Liver (tissue), 3 donors: ENCODE results near the gene EXOC5.

ENCODE experiments used
- FOXA1 ChIP-seq: IDR thresholded peaks from 2 replicates; pipeline ENCODE4 v1.6.1; 2016; ENCODE audit warnings: antibody characterized with exemption
- GABPA ChIP-seq, 2 donors: IDR thresholded peaks in 1 of 2; conservative IDR thresholded peaks in 1 of 2; 2 replicates each; pipeline ENCODE4 v1.6.1; 2016; ENCODE audit warnings: antibody characterized with exemption in 2 of 2, mild to moderate bottlenecking in 1 of 2, moderate library complexity in 1 of 2
- JUND ChIP-seq, 2 donors: IDR thresholded peaks; 2 replicates each; pipeline ENCODE4 v1.6.1; 2016; ENCODE audit warnings: antibody characterized with exemption in 2 of 2
- RAD21 ChIP-seq, 2 donors: IDR thresholded peaks; 2 replicates each; pipeline ENCODE4 v1.6.1; 2016; ENCODE audit warnings: antibody characterized with exemption in 2 of 2, mild to moderate bottlenecking in 2 of 2
- RXRA ChIP-seq, 2 donors: IDR thresholded peaks; 2 replicates each; pipeline ENCODE4 v1.6.1; 2017 to 2018; ENCODE audit warnings: antibody characterized with exemption in 2 of 2, mild to moderate bottlenecking in 1 of 2
- TF ChIP-seq, protein P1 (sequence below): fragments of 150-350 bp; IDR thresholded peaks from 2 replicates; pipeline ENCODE4 v1.5.1; 2017; ENCODE audit warnings: improper control_type of control experiment, low read depth, low read length; ENCODE audit not compliant: missing input control
- TF ChIP-seq, protein P2 (sequence below): IDR thresholded peaks from 2 replicates; pipeline ENCODE4 v1.6.1; 2016; ENCODE audit warnings: antibody characterized with exemption
- TF ChIP-seq, protein P3 (sequence below): IDR thresholded peaks from 2 replicates; pipeline ENCODE4 v1.6.1; 2016; ENCODE audit warnings: antibody characterized with exemption, mild to moderate bottlenecking
- TF ChIP-seq, protein P4 (sequence below): IDR thresholded peaks from 2 replicates; pipeline ENCODE4 v1.6.1; 2016; ENCODE audit warnings: antibody characterized with exemption
- TF ChIP-seq, protein P5 (sequence below): IDR thresholded peaks from 2 replicates; pipeline ENCODE4 v1.6.1; 2016; ENCODE audit warnings: antibody characterized with exemption
- donor health status: healthy.
- donor health status: healthy.

DNA sequence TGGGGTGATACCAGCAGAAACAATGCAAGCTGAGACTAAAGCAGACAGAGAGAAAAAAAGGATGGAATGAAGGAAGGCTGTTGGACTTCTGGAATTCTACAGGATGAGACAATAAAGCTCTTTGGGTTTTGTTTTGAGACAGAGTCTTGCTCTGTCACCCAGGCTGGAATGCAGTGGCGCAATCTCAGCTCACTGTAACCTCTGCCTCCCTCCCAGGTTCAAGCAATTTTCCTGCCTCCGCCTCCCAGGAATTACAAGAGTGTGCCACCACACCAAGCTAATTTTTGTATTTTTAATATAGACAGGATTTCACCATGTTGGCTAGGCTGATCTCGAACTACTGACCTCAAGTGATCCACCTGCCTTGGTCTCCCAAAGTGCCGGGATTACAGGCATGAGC, 115.4 kb downstream of the EXOC5 start:
- TF ChIP-seq, protein P1, sequence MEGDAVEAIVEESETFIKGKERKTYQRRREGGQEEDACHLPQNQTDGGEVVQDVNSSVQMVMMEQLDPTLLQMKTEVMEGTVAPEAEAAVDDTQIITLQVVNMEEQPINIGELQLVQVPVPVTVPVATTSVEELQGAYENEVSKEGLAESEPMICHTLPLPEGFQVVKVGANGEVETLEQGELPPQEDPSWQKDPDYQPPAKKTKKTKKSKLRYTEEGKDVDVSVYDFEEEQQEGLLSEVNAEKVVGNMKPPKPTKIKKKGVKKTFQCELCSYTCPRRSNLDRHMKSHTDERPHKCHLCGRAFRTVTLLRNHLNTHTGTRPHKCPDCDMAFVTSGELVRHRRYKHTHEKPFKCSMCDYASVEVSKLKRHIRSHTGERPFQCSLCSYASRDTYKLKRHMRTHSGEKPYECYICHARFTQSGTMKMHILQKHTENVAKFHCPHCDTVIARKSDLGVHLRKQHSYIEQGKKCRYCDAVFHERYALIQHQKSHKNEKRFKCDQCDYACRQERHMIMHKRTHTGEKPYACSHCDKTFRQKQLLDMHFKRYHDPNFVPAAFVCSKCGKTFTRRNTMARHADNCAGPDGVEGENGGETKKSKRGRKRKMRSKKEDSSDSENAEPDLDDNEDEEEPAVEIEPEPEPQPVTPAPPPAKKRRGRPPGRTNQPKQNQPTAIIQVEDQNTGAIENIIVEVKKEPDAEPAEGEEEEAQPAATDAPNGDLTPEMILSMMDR = no peak
- TF ChIP-seq, protein P2, sequence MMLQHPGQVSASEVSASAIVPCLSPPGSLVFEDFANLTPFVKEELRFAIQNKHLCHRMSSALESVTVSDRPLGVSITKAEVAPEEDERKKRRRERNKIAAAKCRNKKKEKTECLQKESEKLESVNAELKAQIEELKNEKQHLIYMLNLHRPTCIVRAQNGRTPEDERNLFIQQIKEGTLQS = no peak
- TF ChIP-seq RAD21 (IDR thresholded peaks at IDR 0.05) = no peak
- no peak for TF ChIP-seq FOXA1
- TF ChIP-seq JUND (IDR thresholded peaks at IDR 0.05) = no peak
- TF ChIP-seq RXRA (IDR thresholded peaks at IDR 0.05) = no peak
- TF ChIP-seq, protein P3, sequence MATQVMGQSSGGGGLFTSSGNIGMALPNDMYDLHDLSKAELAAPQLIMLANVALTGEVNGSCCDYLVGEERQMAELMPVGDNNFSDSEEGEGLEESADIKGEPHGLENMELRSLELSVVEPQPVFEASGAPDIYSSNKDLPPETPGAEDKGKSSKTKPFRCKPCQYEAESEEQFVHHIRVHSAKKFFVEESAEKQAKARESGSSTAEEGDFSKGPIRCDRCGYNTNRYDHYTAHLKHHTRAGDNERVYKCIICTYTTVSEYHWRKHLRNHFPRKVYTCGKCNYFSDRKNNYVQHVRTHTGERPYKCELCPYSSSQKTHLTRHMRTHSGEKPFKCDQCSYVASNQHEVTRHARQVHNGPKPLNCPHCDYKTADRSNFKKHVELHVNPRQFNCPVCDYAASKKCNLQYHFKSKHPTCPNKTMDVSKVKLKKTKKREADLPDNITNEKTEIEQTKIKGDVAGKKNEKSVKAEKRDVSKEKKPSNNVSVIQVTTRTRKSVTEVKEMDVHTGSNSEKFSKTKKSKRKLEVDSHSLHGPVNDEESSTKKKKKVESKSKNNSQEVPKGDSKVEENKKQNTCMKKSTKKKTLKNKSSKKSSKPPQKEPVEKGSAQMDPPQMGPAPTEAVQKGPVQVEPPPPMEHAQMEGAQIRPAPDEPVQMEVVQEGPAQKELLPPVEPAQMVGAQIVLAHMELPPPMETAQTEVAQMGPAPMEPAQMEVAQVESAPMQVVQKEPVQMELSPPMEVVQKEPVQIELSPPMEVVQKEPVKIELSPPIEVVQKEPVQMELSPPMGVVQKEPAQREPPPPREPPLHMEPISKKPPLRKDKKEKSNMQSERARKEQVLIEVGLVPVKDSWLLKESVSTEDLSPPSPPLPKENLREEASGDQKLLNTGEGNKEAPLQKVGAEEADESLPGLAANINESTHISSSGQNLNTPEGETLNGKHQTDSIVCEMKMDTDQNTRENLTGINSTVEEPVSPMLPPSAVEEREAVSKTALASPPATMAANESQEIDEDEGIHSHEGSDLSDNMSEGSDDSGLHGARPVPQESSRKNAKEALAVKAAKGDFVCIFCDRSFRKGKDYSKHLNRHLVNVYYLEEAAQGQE = no peak
- TF ChIP-seq, protein P4, sequence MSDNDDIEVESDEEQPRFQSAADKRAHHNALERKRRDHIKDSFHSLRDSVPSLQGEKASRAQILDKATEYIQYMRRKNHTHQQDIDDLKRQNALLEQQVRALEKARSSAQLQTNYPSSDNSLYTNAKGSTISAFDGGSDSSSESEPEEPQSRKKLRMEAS = no peak
- TF ChIP-seq GABPA (IDR thresholded peaks at IDR 0.05 in 1 of 2, conservative IDR thresholded peaks at IDR 0.05 in 1 of 2) = no peak
- TF ChIP-seq, protein P5, sequence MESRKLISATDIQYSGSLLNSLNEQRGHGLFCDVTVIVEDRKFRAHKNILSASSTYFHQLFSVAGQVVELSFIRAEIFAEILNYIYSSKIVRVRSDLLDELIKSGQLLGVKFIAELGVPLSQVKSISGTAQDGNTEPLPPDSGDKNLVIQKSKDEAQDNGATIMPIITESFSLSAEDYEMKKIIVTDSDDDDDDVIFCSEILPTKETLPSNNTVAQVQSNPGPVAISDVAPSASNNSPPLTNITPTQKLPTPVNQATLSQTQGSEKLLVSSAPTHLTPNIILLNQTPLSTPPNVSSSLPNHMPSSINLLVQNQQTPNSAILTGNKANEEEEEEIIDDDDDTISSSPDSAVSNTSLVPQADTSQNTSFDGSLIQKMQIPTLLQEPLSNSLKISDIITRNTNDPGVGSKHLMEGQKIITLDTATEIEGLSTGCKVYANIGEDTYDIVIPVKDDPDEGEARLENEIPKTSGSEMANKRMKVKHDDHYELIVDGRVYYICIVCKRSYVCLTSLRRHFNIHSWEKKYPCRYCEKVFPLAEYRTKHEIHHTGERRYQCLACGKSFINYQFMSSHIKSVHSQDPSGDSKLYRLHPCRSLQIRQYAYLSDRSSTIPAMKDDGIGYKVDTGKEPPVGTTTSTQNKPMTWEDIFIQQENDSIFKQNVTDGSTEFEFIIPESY = no peak
